HG03108 (cell line): ENCODE measurements around the gene WDR33.

ENCODE experiments used
- ATAC-seq: cut with Tn5 transposase; IDR thresholded peaks from one replicate; pipeline ENCODE4 v1.9.1; 2021; ENCODE audit warnings: moderate library complexity; ENCODE audit not compliant: unreplicated experiment

WDR33 gene

GRCh38 chr2:127674241-127675209, 136.4 kb downstream of the WDR33 start:
- no peak for ATAC-seq

- ATAC-seq, result no peak
Measured at GRCh38 chr2:127673291-127674069, 137.5 kb downstream of the WDR33 start.

- no peak for ATAC-seq
Measured at GRCh38 chr2:127672341-127673224, 138.4 kb downstream of the WDR33 start.

- ATAC-seq, result no peak
Measured at GRCh38 chr2:127671557-127672302, 139.2 kb downstream of the WDR33 start.

- ATAC-seq, result no peak
Measured at GRCh38 chr2:127670957-127671290, 140.0 kb downstream of the WDR33 start.

GRCh38 chr2:127670055-127670956, 140.7 kb downstream of the WDR33 start:
- no peak for ATAC-seq

GRCh38 chr2:127669056-127669455, 141.9 kb downstream of the WDR33 start:
- no peak for ATAC-seq

- ATAC-seq, result no peak
Measured at GRCh38 chr2:127665267-127665893, 145.6 kb downstream of the WDR33 start.

GRCh38 chr2:127664895-127665225, 146.1 kb downstream of the WDR33 start:
- ATAC-seq, result no peak

GRCh38 chr2:127664065-127664894, 146.7 kb downstream of the WDR33 start:
- ATAC-seq, result no peak

- no peak for ATAC-seq
Measured at GRCh38 chr2:127663566-127664064, 147.4 kb downstream of the WDR33 start.

GRCh38 chr2:127662937-127663565, 147.9 kb downstream of the WDR33 start:
- ATAC-seq, result no peak

GRCh38 chr2:127661949-127662510, 148.9 kb downstream of the WDR33 start:
- no peak for ATAC-seq

- ATAC-seq, result no peak
Measured at GRCh38 chr2:127661072-127661649, 149.8 kb downstream of the WDR33 start.

- no peak for ATAC-seq
Measured at GRCh38 chr2:127660291-127660578, 150.7 kb downstream of the WDR33 start.

- no peak for ATAC-seq
Measured at GRCh38 chr2:127659408-127660290, 151.3 kb downstream of the WDR33 start.
